ENCODE measurements around the gene ZNF407.
"Not testable (repeated sequence)": the region's sequence is repeated elsewhere in the genome, so short reads cannot be mapped to it uniquely, and the experiment has no call there.

Gene ZNF407

GRCh38 chr18:75101916-75102315 lies 504.2 kb downstream of the ZNF407 start:
- no peak for DNase-seq (ENCODE audit: low read depth)
- in situ Hi-C loops (cut with HindIII; ENCODE audit: low sequenced_read_pairs) = no loop called here
- TF ChIP-seq, protein P1, sequence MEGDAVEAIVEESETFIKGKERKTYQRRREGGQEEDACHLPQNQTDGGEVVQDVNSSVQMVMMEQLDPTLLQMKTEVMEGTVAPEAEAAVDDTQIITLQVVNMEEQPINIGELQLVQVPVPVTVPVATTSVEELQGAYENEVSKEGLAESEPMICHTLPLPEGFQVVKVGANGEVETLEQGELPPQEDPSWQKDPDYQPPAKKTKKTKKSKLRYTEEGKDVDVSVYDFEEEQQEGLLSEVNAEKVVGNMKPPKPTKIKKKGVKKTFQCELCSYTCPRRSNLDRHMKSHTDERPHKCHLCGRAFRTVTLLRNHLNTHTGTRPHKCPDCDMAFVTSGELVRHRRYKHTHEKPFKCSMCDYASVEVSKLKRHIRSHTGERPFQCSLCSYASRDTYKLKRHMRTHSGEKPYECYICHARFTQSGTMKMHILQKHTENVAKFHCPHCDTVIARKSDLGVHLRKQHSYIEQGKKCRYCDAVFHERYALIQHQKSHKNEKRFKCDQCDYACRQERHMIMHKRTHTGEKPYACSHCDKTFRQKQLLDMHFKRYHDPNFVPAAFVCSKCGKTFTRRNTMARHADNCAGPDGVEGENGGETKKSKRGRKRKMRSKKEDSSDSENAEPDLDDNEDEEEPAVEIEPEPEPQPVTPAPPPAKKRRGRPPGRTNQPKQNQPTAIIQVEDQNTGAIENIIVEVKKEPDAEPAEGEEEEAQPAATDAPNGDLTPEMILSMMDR (IDR thresholded peaks at IDR 0.05; ENCODE audit: low read depth, low read length, missing control alignments) = no peak
- no peak overlapping the region for H3K4me3 ChIP-seq (ENCODE audit: low read depth, low read length)

DNA sequence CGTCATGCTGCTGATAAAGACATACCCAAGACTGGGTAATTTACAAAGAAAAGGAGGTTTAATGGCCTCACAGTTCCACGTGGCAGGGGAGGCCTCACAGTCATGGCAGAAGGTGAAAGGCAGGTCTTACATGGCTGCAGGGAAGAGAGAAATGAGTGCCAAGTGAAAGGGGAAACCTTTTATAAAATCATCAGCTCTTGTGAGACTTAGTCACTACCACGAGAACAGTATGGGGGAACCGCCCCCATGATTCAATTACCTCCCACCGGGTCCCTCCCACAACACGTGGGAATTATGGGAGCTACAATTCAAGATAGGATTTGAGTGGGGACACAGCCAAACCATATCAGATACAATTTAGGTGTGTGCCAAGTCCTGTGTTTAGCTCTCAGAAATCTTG lies 506.4 kb downstream of the ZNF407 start:
- in situ Hi-C loops (cut with HindIII; ENCODE audit: low sequenced_read_pairs); DNase-seq (ENCODE audit: low read depth); H3K4me3 ChIP-seq (ENCODE audit: low read depth, low read length): not testable (repeated sequence)

DNA sequence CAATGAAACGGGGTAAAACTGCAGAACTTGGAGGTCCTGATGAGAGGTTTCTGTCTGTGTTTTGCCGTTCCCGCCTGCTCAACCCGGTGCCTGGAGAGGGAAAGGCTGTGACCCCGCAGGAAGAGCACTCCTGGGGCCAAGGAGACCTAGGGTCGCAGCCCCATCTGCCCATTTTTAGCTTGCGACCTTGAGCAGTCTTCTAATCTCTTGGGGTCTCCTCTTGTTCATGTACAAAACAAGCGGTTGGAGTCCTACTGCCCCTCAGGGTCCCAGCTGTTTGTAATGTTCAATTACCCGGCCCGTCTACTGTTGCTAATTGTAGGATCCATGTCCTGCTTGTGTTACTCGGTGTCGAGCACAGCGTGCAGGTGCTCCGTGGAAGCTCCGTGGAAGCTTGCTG lies 506.8 kb downstream of the ZNF407 start:
- in situ Hi-C loops (cut with HindIII; ENCODE audit: low sequenced_read_pairs) = no loop called here
- DNase-seq (ENCODE audit: low read depth) = no peak
- H3K4me3 ChIP-seq (ENCODE audit: low read depth, low read length) = no peak overlapping the region
- TF ChIP-seq, protein P1 (IDR thresholded peaks at IDR 0.05; ENCODE audit: low read depth, low read length, missing control alignments) = no peak

DNA sequence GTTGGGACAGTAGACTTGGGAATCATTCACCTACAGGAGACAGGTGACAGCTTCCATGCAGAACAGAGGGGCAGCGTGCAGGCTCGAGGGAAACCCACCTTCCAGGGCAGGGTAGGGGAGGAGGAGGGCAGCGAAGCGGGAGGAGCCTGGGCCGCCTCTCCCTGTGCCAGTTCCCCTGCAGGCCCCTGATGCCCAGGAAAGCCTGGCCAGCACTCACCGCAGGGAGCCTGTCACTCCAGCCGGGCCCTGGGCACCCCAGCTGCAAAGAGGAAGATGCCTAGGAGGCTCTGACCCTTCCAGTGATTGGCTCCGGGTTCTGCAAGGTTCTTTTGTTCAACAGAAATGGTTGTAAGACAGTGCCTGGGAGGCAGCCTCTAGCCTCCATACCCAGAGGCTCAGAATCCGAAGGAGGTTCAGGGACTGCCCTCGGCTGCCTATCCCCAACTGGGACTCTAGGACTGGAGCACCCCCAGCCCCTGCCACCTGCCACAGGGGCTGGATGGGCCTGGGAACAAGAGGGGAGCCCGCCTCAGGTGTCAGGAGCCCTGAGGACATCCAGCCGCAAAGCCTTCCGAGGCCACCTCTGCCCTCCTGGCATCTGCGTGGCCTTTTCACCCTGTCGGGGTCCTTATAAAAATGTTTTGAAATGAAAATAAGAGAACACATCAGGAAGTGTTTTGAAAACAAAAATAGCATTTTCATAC lies 508.0 kb downstream of the ZNF407 start:
- in situ Hi-C loops (cut with HindIII; ENCODE audit: low sequenced_read_pairs) = no loop called here
- DNase-seq (ENCODE audit: low read depth) = no peak
- H3K4me3 ChIP-seq (ENCODE audit: low read depth, low read length) = no peak overlapping the region
- TF ChIP-seq, protein P1 (IDR thresholded peaks at IDR 0.05; ENCODE audit: low read depth, low read length, missing control alignments) = no peak

DNA sequence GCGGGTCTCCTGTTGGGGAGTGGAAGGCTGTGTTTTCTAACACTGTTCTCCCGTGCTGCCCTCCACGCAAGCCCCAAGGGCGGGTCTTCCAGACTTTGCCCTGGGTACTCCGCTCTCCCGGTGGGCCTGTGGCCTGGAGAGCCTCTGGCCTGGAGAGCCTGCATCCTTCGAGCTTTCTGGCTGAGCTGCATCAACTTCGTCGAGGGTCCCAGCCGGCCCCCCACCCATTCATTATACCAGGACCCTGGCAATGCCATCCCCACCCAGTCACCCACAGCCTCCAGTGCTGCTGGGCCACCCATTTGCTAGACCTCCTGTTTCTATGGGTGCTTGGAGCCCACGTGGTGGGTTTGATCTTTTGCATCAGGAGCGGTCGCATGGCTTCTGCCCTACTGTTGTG lies 509.1 kb downstream of the ZNF407 start:
- no peak for DNase-seq (ENCODE audit: low read depth)
- in situ Hi-C loops (cut with HindIII; ENCODE audit: low sequenced_read_pairs) = no loop called here
- TF ChIP-seq, protein P1 (IDR thresholded peaks at IDR 0.05; ENCODE audit: low read depth, low read length, missing control alignments) = no peak
- no peak overlapping the region for H3K4me3 ChIP-seq (ENCODE audit: low read depth, low read length)

- no peak for DNase-seq (ENCODE audit: low read depth)
- H3K4me3 ChIP-seq (ENCODE audit: low read depth, low read length) = no peak overlapping the region
- TF ChIP-seq, protein P1 (IDR thresholded peaks at IDR 0.05; ENCODE audit: low read depth, low read length, missing control alignments) = no peak
- in situ Hi-C loops (cut with HindIII; ENCODE audit: low sequenced_read_pairs) = no loop called here
Measured at GRCh38 chr18:75107196-75107930, 509.7 kb downstream of the ZNF407 start.

DNA sequence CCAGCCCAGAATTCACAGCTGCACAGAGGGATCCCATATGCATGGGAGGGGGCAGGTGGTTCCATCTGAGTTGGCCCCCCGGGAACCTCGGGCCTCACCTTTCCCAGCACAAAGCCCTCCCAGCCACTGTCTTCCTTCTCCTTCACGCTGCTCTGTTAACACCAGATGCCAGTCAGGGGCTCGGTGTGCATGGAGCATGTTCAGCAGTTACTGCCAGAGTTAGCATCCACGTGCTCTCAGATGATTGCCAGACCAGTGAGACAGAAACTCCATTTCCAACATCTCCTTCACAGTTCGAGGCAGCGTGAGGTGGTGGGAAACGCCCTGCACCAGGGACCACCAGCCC lies 510.2 kb downstream of the ZNF407 start:
- in situ Hi-C loops (cut with HindIII; ENCODE audit: low sequenced_read_pairs) = no loop called here
- DNase-seq (ENCODE audit: low read depth) = no peak

More for the DNA sequence above, 510.2 kb downstream of the ZNF407 start:
- H3K4me3 ChIP-seq (ENCODE audit: low read depth, low read length) = no peak overlapping the region
- TF ChIP-seq, protein P1 (IDR thresholded peaks at IDR 0.05; ENCODE audit: low read depth, low read length, missing control alignments) = no peak
